Measurements from ENCODE around the gene MRFAP1L1. TPM values are rescaled to one million over a fixed set of nuclear protein-coding genes. Genes with fewer than 3 reads are reported as not detected.

MRFAP1L1 gene
- total RNA-seq, 1 experiment from 2014 or later, result 57.7 TPM

- Mint-ChIP-seq H3K27me3 (ENCODE audit: low read depth) (peaks cover 33% of the 10 kb centered on the region), H3K4me3 (no peak overlapping the region), H3K36me3 (ENCODE audit: insufficient read depth in 1 of 3, low read depth in 3 of 3) (peaks cover 0 to 1% (median 0%) of the 10 kb centered on the region in 3 experiments; a peak in 1 of 7 replicates), H3K4me1 (no peaks in the 10 kb centered on the region), H3K27ac (no peak overlapping the region), H3K9me3 (no peaks in the 10 kb centered on the region; a peak in 1 of 5 replicates)
- no peak overlapping the region for H3K18ac ChIP-seq (ENCODE audit: insufficient read length, low read depth, low read length)
- H4K8ac ChIP-seq (replicated peaks; ENCODE audit: insufficient read length, low read depth, low read length), result peak overlapping the region; percentile 70
- H4K20me1 ChIP-seq (ENCODE audit: control insufficient read depth, insufficient read depth, insufficient read length), result no peaks in the 10 kb centered on the region
- H2BK20ac ChIP-seq (ENCODE audit: low read depth, low read length, poor library complexity, severe bottlenecking), result no peak overlapping the region
- no peak overlapping the region for H3K23ac ChIP-seq (ENCODE audit: insufficient read length, low read depth, low read length)
- no peak overlapping the region for H2BK5ac ChIP-seq (ENCODE audit: insufficient read length, low read length)
- H2AFZ ChIP-seq (ENCODE audit: low read length), result no peak overlapping the region
- H3K56ac ChIP-seq (ENCODE audit: insufficient read length, low read depth, low read length), result peak overlapping the region; percentile 6
- TF ChIP-seq CTCF (conservative IDR thresholded peaks at IDR 0.05), result no peak
- H4K91ac ChIP-seq (ENCODE audit: insufficient read length, low read depth, low read length), result no peak overlapping the region
- H2BK12ac ChIP-seq (ENCODE audit: insufficient read length, low read depth, low read length), result no peak overlapping the region
- H3K27me3 ChIP-seq (ENCODE audit: insufficient read depth, low read length), result no peaks in the 10 kb centered on the region; the same call in 1 of the 2 replicates
- DNase-seq, result no peak
- H2BK120ac ChIP-seq (ENCODE audit: low read depth, low read length, poor library complexity, severe bottlenecking), result no peak overlapping the region
- H3K14ac ChIP-seq (ENCODE audit: insufficient read depth, low read length), result no peak overlapping the region
- H2AK5ac ChIP-seq (ENCODE audit: insufficient read length, low read length), result no peak overlapping the region
- no peak overlapping the region for H3K4ac ChIP-seq (ENCODE audit: low read depth, low read length)
- no peak overlapping the region for H3K9ac ChIP-seq (ENCODE audit: extremely low read depth, insufficient read length, low read length)
- H4K5ac ChIP-seq (ENCODE audit: insufficient read length, low read depth, low read length), result no peak overlapping the region
- H3T11ph ChIP-seq (ENCODE audit: low read length), result no peak overlapping the region
- no CpG with 5 or more reads among the region's 9 CpGs for WGBS (ENCODE audit: extremely low coverage, insufficient read length, low lambda C conversion rate)
- H3K79me1 ChIP-seq (ENCODE audit: insufficient read depth, low read depth, low read length, poor library complexity, severe bottlenecking), result no peaks in the 10 kb centered on the region
- H3K4me1 ChIP-seq (ENCODE audit: insufficient read depth, low read length), result no peaks in the 10 kb centered on the region
- no peak overlapping the region for H3K27ac ChIP-seq (ENCODE audit: insufficient read length, low read depth, low read length)
- H3K23me2 ChIP-seq (ENCODE audit: insufficient read length, low read depth, low read length, poor library complexity, severe bottlenecking), result no peaks in the 10 kb centered on the region
- H3K79me2 ChIP-seq (ENCODE audit: insufficient read depth, low read length), result no peaks in the 10 kb centered on the region
- no peak overlapping the region for H2BK15ac ChIP-seq (ENCODE audit: low read depth, low read length)
- H3K4me2 ChIP-seq (ENCODE audit: insufficient read depth, insufficient read length, low read length), result no peak overlapping the region
- H3K9me3 ChIP-seq (ENCODE audit: control insufficient read depth, low read depth, low read length), result no peaks in the 10 kb centered on the region
Measured at GRCh38 chr4:6665320-6665654, 44.4 kb downstream of the MRFAP1L1 start.
